ENCODE results near the gene GLYATL1. TPM values are rescaled to one million over a fixed set of nuclear protein-coding genes. Genes with fewer than 3 reads are reported as not detected.

The GLYATL1 gene
- total RNA-seq, 1 experiment from 2014 or later = 5.4 TPM

DNA sequence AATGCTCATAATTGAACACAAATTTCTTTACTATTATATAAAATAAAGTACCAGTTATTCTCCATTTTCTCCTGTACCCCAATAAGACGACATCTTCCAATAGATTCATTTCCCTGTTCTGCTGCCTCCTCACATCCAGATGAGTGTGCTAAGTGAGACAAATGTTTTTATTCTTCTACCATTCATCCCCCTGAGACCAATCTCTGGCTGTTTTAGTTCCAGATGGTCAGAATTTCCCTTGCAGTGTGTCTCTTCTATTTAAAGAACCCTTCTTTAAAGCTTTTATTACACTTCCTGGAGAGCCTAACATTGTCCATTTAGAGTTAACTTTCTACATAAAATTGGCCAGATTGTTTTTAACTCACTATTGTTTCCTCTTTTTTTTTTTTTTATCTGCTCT is 41.2 kb upstream of the GLYATL1 start:
- Mint-ChIP-seq H3K4me3 (no peak overlapping the region), H3K36me3 (no peaks in the 10 kb centered on the region), H3K9me3 (no peaks in the 10 kb centered on the region), H3K27ac (no peak overlapping the region), H3K4me1 (peaks cover 51% of the 10 kb centered on the region), H3K27me3 (ENCODE audit: low read depth) (peaks cover 24% of the 10 kb centered on the region)
- DNase-seq (ENCODE audit: low spot score) (no peak), ATAC-seq (no peak)
- TF ChIP-seq, protein P1, sequence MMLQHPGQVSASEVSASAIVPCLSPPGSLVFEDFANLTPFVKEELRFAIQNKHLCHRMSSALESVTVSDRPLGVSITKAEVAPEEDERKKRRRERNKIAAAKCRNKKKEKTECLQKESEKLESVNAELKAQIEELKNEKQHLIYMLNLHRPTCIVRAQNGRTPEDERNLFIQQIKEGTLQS (CRISPR knock-in tag; conservative IDR thresholded peaks at IDR 0.05) = no peak
- no peak for TF ChIP-seq SP1 (CRISPR knock-in tag; conservative IDR thresholded peaks at IDR 0.05)
- TF ChIP-seq, protein P2, sequence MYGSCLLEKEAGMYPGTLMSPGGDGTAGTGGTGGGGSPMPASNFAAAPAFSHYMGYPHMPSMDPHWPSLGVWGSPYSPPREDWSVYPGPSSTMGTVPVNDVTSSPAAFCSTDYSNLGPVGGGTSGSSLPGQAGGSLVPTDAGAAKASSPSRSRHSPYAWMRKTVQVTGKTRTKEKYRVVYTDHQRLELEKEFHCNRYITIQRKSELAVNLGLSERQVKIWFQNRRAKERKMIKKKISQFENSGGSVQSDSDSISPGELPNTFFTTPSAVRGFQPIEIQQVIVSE (CRISPR knock-in tag; IDR thresholded peaks at IDR 0.05; ENCODE audit: borderline replicate concordance) = no peak
- no peak for TF ChIP-seq ZBTB21 (CRISPR knock-in tag; IDR thresholded peaks at IDR 0.05; ENCODE audit: borderline replicate concordance)
- TF ChIP-seq, protein P3, sequence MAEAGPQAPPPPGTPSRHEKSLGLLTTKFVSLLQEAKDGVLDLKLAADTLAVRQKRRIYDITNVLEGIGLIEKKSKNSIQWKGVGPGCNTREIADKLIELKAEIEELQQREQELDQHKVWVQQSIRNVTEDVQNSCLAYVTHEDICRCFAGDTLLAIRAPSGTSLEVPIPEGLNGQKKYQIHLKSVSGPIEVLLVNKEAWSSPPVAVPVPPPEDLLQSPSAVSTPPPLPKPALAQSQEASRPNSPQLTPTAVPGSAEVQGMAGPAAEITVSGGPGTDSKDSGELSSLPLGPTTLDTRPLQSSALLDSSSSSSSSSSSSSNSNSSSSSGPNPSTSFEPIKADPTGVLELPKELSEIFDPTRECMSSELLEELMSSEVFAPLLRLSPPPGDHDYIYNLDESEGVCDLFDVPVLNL (CRISPR knock-in tag; IDR thresholded peaks at IDR 0.05; ENCODE audit: borderline replicate concordance, low read depth) = no peak
- TF ChIP-seq NR3C1 (CRISPR knock-in tag; conservative IDR thresholded peaks at IDR 0.05; ENCODE audit: low read depth) = no peak
- no peak for TF ChIP-seq HMGA2 (CRISPR knock-in tag; IDR thresholded peaks at IDR 0.05)
- TF ChIP-seq, protein P4, sequence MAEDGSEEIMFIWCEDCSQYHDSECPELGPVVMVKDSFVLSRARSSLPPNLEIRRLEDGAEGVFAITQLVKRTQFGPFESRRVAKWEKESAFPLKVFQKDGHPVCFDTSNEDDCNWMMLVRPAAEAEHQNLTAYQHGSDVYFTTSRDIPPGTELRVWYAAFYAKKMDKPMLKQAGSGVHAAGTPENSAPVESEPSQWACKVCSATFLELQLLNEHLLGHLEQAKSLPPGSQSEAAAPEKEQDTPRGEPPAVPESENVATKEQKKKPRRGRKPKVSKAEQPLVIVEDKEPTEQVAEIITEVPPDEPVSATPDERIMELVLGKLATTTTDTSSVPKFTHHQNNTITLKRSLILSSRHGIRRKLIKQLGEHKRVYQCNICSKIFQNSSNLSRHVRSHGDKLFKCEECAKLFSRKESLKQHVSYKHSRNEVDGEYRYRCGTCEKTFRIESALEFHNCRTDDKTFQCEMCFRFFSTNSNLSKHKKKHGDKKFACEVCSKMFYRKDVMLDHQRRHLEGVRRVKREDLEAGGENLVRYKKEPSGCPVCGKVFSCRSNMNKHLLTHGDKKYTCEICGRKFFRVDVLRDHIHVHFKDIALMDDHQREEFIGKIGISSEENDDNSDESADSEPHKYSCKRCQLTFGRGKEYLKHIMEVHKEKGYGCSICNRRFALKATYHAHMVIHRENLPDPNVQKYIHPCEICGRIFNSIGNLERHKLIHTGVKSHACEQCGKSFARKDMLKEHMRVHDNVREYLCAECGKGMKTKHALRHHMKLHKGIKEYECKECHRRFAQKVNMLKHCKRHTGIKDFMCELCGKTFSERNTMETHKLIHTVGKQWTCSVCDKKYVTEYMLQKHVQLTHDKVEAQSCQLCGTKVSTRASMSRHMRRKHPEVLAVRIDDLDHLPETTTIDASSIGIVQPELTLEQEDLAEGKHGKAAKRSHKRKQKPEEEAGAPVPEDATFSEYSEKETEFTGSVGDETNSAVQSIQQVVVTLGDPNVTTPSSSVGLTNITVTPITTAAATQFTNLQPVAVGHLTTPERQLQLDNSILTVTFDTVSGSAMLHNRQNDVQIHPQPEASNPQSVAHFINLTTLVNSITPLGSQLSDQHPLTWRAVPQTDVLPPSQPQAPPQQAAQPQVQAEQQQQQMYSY (CRISPR knock-in tag; IDR thresholded peaks at IDR 0.05) = no peak
- TF ChIP-seq ZNF232 (CRISPR knock-in tag; IDR thresholded peaks at IDR 0.05) = no peak
- TF ChIP-seq, protein P5, sequence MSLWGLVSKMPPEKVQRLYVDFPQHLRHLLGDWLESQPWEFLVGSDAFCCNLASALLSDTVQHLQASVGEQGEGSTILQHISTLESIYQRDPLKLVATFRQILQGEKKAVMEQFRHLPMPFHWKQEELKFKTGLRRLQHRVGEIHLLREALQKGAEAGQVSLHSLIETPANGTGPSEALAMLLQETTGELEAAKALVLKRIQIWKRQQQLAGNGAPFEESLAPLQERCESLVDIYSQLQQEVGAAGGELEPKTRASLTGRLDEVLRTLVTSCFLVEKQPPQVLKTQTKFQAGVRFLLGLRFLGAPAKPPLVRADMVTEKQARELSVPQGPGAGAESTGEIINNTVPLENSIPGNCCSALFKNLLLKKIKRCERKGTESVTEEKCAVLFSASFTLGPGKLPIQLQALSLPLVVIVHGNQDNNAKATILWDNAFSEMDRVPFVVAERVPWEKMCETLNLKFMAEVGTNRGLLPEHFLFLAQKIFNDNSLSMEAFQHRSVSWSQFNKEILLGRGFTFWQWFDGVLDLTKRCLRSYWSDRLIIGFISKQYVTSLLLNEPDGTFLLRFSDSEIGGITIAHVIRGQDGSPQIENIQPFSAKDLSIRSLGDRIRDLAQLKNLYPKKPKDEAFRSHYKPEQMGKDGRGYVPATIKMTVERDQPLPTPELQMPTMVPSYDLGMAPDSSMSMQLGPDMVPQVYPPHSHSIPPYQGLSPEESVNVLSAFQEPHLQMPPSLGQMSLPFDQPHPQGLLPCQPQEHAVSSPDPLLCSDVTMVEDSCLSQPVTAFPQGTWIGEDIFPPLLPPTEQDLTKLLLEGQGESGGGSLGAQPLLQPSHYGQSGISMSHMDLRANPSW (CRISPR knock-in tag; conservative IDR thresholded peaks at IDR 0.05; ENCODE audit: low read depth) = no peak
- TF ChIP-seq ZNF396 (CRISPR knock-in tag; IDR thresholded peaks at IDR 0.05; ENCODE audit: borderline replicate concordance) = no peak
- no peak for TF ChIP-seq SMAD3 (CRISPR knock-in tag; IDR thresholded peaks at IDR 0.05; ENCODE audit: borderline replicate concordance)
- TF ChIP-seq, protein P6, sequence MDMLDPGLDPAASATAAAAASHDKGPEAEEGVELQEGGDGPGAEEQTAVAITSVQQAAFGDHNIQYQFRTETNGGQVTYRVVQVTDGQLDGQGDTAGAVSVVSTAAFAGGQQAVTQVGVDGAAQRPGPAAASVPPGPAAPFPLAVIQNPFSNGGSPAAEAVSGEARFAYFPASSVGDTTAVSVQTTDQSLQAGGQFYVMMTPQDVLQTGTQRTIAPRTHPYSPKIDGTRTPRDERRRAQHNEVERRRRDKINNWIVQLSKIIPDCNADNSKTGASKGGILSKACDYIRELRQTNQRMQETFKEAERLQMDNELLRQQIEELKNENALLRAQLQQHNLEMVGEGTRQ (CRISPR knock-in tag; IDR thresholded peaks at IDR 0.05) = no peak
- TF ChIP-seq TCF7 (CRISPR knock-in tag; IDR thresholded peaks at IDR 0.05; ENCODE audit: low read depth) = no peak
- TF ChIP-seq GRHL2 (CRISPR knock-in tag; IDR thresholded peaks at IDR 0.05; ENCODE audit: insufficient replicate concordance, severe bottlenecking) = no peak
- CTCF ChIA-PET = interaction anchor here (1.4 kb wide), 2 partner anchors 25 to 160 kb away, joined by 3 to 6 read pairs; no protein-coding TSS in a partner anchor
- POLR2A ChIA-PET = no interaction called here
